Stimulated activated CD8-positive, alpha-beta memory T cell treated with anti-CD3 and anti-CD28 coated beads, Interleukin-7, amount 100 ng/mL, for 24 hours (primary cell): ENCODE results near the gene MIGA1.
"Not testable (repeated sequence)": the region's sequence is repeated elsewhere in the genome, so short reads cannot be mapped to it uniquely, and the experiment has no call there.

ENCODE experiments used
- DNase-seq: peaks from one replicate; pipeline ENCODE4 v3.0.0-alpha.2; 2020; ENCODE audit warnings: low read depth

MIGA1 gene

DNA sequence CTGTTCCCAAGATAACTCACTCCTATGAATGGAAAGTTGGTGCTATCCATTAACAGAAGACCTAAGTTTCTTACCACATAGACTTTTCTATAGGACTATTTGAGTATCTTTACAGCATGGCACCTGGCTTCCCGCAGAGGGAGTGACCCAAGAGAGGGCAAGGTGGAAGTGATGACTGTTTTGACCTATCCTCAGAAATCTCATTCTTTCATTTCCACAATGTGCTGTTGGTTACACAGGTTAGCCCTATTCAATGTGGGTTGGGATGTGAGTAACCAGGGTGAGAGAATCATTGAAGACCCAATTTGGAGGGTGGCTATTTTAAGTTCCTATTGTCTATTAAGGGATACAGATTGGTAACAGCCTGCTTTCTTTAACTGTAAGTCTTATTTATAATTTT lies 70.6 kb downstream of the MIGA1 start:
- DNase-seq, result no peak

GRCh38 chr1:77857552-77857951 lies 78.1 kb downstream of the MIGA1 start:
- DNase-seq, result no peak

DNA sequence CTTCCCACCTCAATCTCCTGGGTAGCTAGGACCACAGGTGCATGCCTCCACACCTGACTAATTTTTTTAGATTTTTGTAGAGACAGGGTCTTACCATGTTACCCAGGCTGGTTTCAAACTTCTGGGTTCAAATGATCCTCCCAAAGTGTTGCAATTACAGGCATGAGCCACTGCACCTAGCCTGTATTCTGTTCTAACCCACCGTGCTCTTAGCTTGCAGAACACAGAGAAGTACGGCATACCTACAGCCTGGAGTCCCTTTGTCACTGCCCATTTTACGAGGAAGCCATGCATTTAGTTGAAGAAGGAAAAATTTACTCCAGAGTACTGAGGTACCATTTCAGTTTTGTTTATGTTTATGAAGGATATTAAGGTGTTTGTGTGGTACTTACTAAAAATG lies 79.3 kb downstream of the MIGA1 start:
- no peak for DNase-seq

GRCh38 chr1:77859248-77859647 lies 79.8 kb downstream of the MIGA1 start:
- DNase-seq, result no peak

DNA sequence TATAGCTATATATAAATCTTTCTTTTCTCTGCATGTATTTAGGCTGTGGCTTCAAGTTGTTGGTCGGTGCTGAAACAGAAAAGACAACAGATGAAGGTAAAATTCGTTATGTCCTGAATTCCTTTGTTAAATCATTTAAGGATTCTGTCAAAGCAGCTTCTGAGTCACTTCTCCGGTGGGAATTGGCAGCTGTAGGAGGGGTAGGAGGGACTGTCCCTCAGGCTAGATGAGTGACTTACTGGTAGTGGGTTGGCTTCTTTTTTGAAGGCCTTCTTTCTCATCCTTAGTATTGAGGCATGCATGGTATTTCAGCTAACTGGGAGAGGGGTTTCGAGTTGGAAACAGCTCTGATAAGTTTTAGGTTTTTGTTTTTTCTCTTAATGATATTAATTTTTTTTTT lies 86.8 kb downstream of the MIGA1 start:
- DNase-seq, result no peak

DNA sequence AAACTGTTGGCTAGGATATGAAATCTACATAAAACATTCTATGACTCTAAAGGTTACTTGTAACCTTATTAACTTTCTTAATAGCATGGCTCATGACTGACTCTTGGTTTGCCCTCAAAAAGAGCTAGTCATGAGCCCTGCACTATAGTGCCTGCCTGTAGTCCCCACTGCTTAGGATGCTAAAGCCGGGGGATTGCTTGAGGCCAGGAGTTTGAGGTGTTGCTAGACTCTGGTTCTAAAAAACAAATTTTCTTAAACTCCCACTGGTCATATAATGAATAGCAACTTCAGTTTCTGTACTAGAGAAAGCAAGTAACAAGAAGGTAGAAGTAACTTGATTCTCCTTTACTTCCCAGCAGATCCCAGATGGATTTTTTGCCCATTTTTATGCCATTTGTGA lies 93.2 kb downstream of the MIGA1 start:
- DNase-seq, result no peak

DNA sequence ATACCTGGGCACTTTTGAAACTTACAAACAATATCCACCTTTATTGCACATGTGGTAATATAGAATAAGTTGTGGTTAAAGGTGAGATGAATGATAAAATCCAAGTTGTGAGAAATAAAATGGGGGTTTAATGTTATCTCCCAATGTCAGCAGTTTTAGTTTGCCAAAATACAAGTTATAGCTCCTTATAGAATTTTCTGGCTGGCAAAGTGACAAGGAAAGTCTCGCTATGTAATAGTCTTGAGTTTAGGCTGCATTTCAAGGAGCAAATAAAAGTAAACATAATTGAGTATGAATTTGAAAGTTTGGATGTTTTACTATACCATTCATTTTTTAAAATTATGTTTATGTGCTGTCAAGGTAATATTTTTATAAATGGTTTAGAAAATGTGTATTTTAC lies 94.0 kb downstream of the MIGA1 start:
- DNase-seq, result no peak

DNA sequence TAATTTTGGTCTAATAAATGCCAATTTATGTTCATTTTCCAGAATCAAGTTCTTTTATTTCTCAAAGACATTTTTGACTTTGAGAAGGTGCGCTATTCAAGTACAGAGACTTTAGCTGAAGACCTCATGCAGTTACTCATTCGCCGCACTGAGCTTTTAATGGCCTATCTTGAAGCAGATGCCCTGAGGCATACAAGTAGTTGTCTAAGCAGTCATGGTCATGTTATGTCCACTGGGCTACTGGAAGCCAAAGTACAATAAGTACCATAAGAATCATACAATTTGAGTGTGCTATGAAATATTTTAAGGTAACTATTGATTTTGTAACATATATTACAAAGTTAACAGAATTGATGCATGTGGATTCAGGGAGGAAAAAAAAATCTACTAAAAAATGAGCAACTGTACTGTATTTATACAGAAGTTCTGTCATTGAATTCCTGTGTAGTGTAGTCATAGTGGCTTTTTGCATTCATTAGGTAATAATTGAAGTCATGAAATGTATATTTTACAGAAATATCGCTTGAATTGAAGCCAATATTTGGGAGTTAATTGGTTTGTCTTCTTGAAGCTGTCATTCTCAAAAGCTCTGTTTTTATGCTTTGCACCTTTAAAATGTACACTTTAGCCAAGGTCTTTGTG lies 95.5 kb downstream of the MIGA1 start:
- DNase-seq, result no peak

- no peak for DNase-seq
Measured at GRCh38 chr1:77876884-77877283, 97.4 kb downstream of the MIGA1 start.

DNA sequence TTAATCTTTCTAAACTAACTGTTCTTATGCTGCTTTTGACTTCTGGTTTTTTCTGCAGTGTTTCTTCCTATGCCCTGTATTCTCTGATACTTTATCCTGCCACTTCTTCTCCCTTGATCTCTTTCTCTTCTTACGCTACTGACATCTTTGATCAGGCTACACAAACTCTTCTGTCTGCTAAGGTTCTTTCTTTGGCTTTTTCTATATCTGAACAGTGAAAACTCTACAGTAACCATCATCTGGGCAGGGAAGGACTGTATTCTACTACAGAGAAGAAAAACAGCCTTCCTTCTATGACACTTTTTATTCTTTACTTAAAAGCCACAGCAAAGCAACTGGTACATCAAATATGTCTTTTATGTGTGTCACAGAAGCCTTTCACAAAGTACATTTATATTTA lies 101.6 kb downstream of the MIGA1 start:
- DNase-seq, result no peak

- DNase-seq, result no peak
Measured at GRCh38 chr1:77882411-77882810, 103.0 kb downstream of the MIGA1 start.

GRCh38 chr1:77888081-77888780 lies 108.8 kb downstream of the MIGA1 start, which contains the start of gene NEXN:
Gene NEXN, plus strand, starts transcription at chr1:77888624. Its CDS starts 27,483 bp downstream, at chr1:77916107.
- no peak for DNase-seq

GRCh38 chr1:77888781-77889642 lies 109.6 kb downstream of the MIGA1 start:
- no peak for DNase-seq

GRCh38 chr1:77889671-77890070 lies 110.2 kb downstream of the MIGA1 start:
- no peak for DNase-seq

DNA sequence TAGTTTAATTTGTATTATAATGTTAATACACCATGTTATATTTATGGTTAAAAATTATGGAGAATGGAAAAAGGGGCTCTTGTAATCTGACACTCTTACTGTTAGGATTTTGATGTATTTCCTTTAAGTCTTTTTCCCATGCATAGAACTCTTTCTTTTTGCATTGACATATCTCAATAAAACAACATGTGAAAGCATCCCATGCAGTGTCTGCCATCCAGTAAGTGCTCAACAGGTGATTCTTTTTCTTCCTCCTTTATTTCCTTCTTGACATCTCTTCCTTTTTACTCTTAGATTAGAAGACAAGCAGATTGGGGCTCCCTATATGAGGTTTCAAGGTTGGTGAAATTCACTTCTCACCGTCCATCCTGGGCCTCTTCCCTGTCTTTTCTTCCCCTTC lies 111.8 kb downstream of the MIGA1 start:
- no peak for DNase-seq

DNA sequence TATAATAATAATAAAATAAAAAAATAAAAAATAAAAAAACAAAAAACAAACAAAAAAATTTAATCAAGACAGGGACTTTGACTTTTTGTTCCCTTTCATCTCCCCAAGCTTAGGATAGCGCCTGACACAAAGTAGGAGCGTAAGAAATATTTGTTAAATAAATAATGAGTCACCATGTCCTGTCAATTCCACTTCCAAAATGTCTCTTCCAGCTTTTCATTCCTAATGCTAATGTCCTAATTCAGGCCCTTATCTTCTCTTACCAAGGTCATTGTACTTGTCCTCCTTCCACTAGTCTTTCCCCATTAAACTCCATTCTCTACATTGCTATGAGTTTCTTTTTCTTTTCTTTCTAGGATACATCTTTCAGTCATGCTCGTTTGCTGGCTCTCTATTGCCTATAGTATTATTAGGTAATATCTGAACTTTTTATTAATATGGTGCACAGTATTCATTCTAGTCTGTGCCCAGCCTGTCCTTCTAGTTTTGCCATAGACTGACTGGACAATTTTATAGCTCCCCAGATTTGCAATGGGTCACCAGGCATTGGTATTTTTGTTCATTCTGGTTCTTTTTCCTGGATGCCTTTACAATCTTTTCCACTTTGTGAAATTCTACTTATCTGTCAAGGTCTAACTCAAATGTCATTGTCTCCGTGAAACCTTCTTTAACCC lies 120.3 kb downstream of the MIGA1 start:
- DNase-seq, result no peak

GRCh38 chr1:77900687-77901293 lies 121.3 kb downstream of the MIGA1 start:
- DNase-seq, result no peak

GRCh38 chr1:77905603-77906002 lies 126.2 kb downstream of the MIGA1 start:
- no peak for DNase-seq

DNA sequence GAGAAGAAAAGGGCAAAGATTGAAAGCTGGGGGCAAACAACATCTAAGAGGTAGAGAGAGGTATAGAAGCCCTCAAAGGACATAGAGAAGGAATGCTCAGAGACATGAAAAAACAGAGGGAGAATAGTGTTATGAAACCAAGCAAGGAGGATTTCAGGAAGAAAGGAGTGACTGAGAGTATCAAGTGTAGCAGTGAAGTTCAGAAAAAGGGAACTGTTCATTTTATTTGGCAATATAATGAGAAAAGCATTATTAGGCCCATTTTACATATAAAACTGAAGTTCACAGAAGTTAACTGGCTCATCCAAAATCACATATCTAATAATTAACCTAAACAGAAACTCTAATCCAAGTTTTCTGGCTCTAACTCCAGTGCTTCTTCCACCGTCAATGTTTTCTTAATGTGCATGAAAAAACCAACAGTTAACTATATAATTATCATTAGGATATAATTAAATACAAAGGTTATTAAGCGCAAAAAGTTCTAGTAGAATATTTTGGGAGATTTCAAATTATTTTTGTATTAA lies 126.6 kb downstream of the MIGA1 start:
- no peak for DNase-seq

GRCh38 chr1:77906624-77907023 lies 127.2 kb downstream of the MIGA1 start:
- DNase-seq, result no peak

- no peak for DNase-seq
Measured at GRCh38 chr1:77910116-77910515, 130.7 kb downstream of the MIGA1 start.

GRCh38 chr1:77918918-77919317 lies 139.5 kb downstream of the MIGA1 start:
- DNase-seq, result not testable (repeated sequence)
